Panc1 (cell line): ENCODE results near the gene ADAMTS18. TPM values are rescaled to one million over a fixed set of nuclear protein-coding genes. Genes with fewer than 3 reads are reported as not detected.

ENCODE experiments used
- ATAC-seq: fragments of 200-7000 bp; cut with Tn5 transposase; 2 replicates; pipeline ENCODE4 v1.9.1; 2020; ENCODE audit warnings: mild to moderate bottlenecking, moderate library complexity
- BruUV-seq: library from RNA; stranded (reverse); fragments of 400-500 nt; replicated peaks from 2 replicates; lab custom pipeline; 2021; lab: Mats Ljungman, UMichigan
- CTCF ChIA-PET: fragments of 300-600 bp; sonication (Branson Sonifier 250); formaldehyde crosslinking; loops from one replicate; lab custom pipeline; 2022; ENCODE audit warnings: antibody characterized with exemption; lab: Charles Lee
- POLR2A ChIA-PET: fragments of 300-600 bp; sonication (Branson Sonifier 250); formaldehyde crosslinking; loops from one replicate; lab custom pipeline; 2022; ENCODE audit warnings: antibody characterized with exemption; lab: Charles Lee
- DNase-seq: peaks from one replicate; pipeline ENCODE4 v3.0.0-alpha.2; 2010; ENCODE audit warnings: low read depth, low spot score
- H3K27ac ChIP-seq: 2 replicates; pipeline ENCODE4 v1.5.1; 2011; ENCODE audit warnings: mild to moderate bottlenecking, low read length, inconsistent platforms
- H3K27me3 ChIP-seq: fragments of 200-500 bp; sonication (Bioruptor generic); 2 replicates; pipeline ENCODE4 v1.6.0; 2014; ENCODE audit warnings: low read length, inconsistent platforms; ENCODE audit not compliant: control insufficient read depth, insufficient read depth
- H3K36me3 ChIP-seq: fragments of 200-500 bp; sonication (Bioruptor generic); 2 replicates; pipeline ENCODE4 v1.5.1; 2014; ENCODE audit warnings: inconsistent platforms, mild to moderate bottlenecking, low read length, moderate library complexity; ENCODE audit not compliant: control insufficient read depth, insufficient read depth
- H3K4me1 ChIP-seq: 2 replicates; pipeline ENCODE4 v1.5.1; 2011; ENCODE audit warnings: inconsistent platforms, mild to moderate bottlenecking, low read length, moderate library complexity; ENCODE audit not compliant: control insufficient read depth, insufficient read depth
- H3K4me3 ChIP-seq, 2 experiments: 2 replicates each; pipeline ENCODE4 v1.5.1; 2011 to 2012; ENCODE audit warnings: low read depth in 2 of 2, low read length in 2 of 2, mild to moderate bottlenecking in 2 of 2, inconsistent platforms in 1 of 2, moderate library complexity in 1 of 2
- H3K9me3 ChIP-seq: fragments of 200-500 bp; sonication (Bioruptor generic); 2 replicates; pipeline ENCODE4 v1.5.1; 2014; ENCODE audit warnings: low read depth, mild to moderate bottlenecking, inconsistent platforms, low read length, moderate library complexity; ENCODE audit not compliant: control insufficient read depth, insufficient read depth
- CTCF ChIP-seq: fragments of 450-650 bp; IDR thresholded peaks from 2 replicates; pipeline ENCODE4 v1.5.1; 2017; ENCODE audit warnings: mild to moderate bottlenecking
- POLR2AphosphoS5 ChIP-seq: IDR thresholded peaks from 2 replicates; pipeline ENCODE4 v1.6.1; 2012; ENCODE audit warnings: mild to moderate bottlenecking, low read depth, low read length, moderate library complexity
- REST ChIP-seq, 2 experiments: IDR thresholded peaks; 2 replicates each; pipeline ENCODE4 v1.6.1; 2011 to 2012; ENCODE audit warnings: low read depth in 2 of 2, control low read depth in 1 of 2, low read length in 1 of 2, mild to moderate bottlenecking in 1 of 2, moderate library complexity in 1 of 2; ENCODE audit not compliant: insufficient read depth in 1 of 2
- SIN3A ChIP-seq: IDR thresholded peaks from 2 replicates; pipeline ENCODE4 v1.6.1; 2012; ENCODE audit warnings: low read depth, mild to moderate bottlenecking, low read length, moderate library complexity, borderline replicate concordance; ENCODE audit not compliant: insufficient read depth
- TCF7L2 ChIP-seq: IDR thresholded peaks from 2 replicates; pipeline ENCODE4 v1.6.1; 2011; ENCODE audit warnings: mild to moderate bottlenecking, low read depth, low read length, inconsistent platforms
- in situ Hi-C: cut with HindIII; loops from 2 replicates; pipeline ENCODE4 v1.10.0; 2016; ENCODE audit warnings: low sequenced_read_pairs, low pct_unique_long_range_greater_than_20kb
- intact Hi-C: fragments of 100-400 bp; cut with micrococcal nuclease; formaldehyde crosslinking; loops from one replicate; pipeline ENCODE4 v1.10.0; 2022; ENCODE audit not compliant: unreplicated experiment
- total RNA-seq: library from RNA; stranded (reverse); gene quantifications from one replicate; pipeline ENCODE4 v1.2.1, GENCODE V29; 2021; ENCODE audit not compliant: unreplicated experiment

The ADAMTS18 gene
- total RNA-seq, 1 experiment from 2014 or later = not detected

DNA sequence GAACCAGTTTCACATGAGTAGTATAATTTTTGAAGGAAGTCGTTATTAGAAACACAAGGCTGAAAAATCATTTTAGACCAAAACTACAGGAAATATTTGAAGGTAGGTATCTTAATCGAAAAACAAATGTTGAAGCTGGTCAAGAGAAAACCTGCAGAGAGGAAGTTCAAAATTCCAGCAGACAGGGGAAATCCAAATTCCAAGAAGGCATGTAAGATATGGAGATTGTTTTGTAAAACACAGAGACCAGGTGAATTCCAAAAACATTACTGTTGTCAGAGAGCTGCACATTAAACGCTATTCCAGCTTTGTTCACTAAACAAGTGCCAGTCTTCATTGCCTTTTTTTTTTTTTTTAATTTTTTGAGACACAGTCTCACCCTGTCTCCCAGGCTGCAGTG, 38.4 kb downstream of the ADAMTS18 start:
- CTCF ChIA-PET = no interaction called here
- Histone ChIP-seq H3K27ac (no peak overlapping the region), H3K36me3 (no peaks in the 10 kb centered on the region), H3K27me3 (no peaks in the 10 kb centered on the region), H3K9me3 (no peaks in the 10 kb centered on the region), H3K4me1 (no peaks in the 10 kb centered on the region), H3K4me3 (no peak overlapping the region)
- POLR2A ChIA-PET = no interaction called here
- TF ChIP-seq TCF7L2 (no peak), SIN3A (no peak)
- DNase-seq = no peak
- no peak for ATAC-seq
- BruUV-seq = no TSS peak
- in situ Hi-C loops (no loop called here), intact Hi-C loops (no loop called here)

GRCh38 chr16:77394699-77395098, 40.1 kb downstream of the ADAMTS18 start:
- Histone ChIP-seq H3K27ac (peak overlapping the region; percentile 21; the same call in 1 of the 2 replicates), H3K4me3 (no peak overlapping the region), H3K27me3 (no peaks in the 10 kb centered on the region), H3K36me3 (no peaks in the 10 kb centered on the region), H3K4me1 (no peaks in the 10 kb centered on the region), H3K9me3 (no peaks in the 10 kb centered on the region)
- TF ChIP-seq POLR2AphosphoS5 (no peak), CTCF (no peak), TCF7L2 (no peak), SIN3A (no peak), REST (IDR thresholded peaks at IDR 0.05; ENCODE audit: insufficient read depth in 1 of 2, low read depth in 2 of 2, low read length in 1 of 2) (no peak)
- CTCF ChIA-PET = no interaction called here
- DNase-seq (no peak), ATAC-seq (no peak)
- BruUV-seq = no TSS peak
- POLR2A ChIA-PET = no interaction called here
- intact Hi-C loops (no loop called here), in situ Hi-C loops (no loop called here)

DNA sequence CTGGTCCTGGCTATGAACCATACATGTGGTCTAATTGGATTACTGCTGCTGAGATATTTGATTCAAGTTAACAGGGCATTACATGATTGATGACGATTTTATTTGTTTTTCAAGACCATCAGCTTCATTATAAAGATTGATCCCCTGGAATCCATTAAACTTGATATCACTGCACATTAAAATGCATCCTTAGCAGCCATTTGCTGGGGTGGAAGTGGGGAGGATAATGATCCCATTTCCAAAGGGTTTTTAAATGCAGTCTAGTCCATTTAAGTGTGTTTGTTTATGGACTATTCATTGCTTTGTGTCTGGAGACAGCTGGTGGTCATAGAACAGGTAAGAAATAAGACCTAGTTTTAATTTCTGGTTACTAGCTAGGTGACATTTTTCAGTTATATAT, 40.9 kb downstream of the ADAMTS18 start:
- Histone ChIP-seq H3K36me3 (no peaks in the 10 kb centered on the region), H3K4me3 (no peak overlapping the region), H3K27ac (no peak overlapping the region), H3K27me3 (no peaks in the 10 kb centered on the region), H3K4me1 (no peaks in the 10 kb centered on the region), H3K9me3 (no peaks in the 10 kb centered on the region)
- BruUV-seq = no TSS peak
- ATAC-seq (no peak), DNase-seq (no peak)
- intact Hi-C loops = no loop called here
- in situ Hi-C loops = no loop called here
- ChIA-PET CTCF (no interaction called here), POLR2A (no interaction called here)
- TF ChIP-seq CTCF (no peak), SIN3A (no peak), REST (IDR thresholded peaks at IDR 0.05; ENCODE audit: insufficient read depth in 1 of 2, low read depth in 2 of 2, low read length in 1 of 2) (no peak), POLR2AphosphoS5 (no peak), TCF7L2 (no peak)
